22Rv1 (cell line): ENCODE measurements around the gene ECT2.

ENCODE experiments used
- CTCF ChIP-seq: fragments of 450-650 bp; IDR thresholded peaks from 2 replicates; pipeline ENCODE4 v1.5.1; 2017; ENCODE audit warnings: mild to moderate bottlenecking
- ZFX ChIP-seq: fragments of 450-650 bp; IDR thresholded peaks from 2 replicates; pipeline ENCODE4 v1.6.1; 2017; ENCODE audit warnings: antibody characterized with exemption, borderline replicate concordance

GRCh38 chr3:172704001-172704400 is 46.5 kb upstream of the ECT2 start:
- no peak for TF ChIP-seq CTCF
- no peak for TF ChIP-seq ZFX
